HG03342 (cell line): ENCODE measurements around the gene ADAMTSL1.

Experiments
- ATAC-seq: cut with Tn5 transposase; IDR thresholded peaks from one replicate; pipeline ENCODE4 v1.9.1; 2021; ENCODE audit warnings: mild to moderate bottlenecking, moderate library complexity; ENCODE audit not compliant: unreplicated experiment

ADAMTSL1 gene

GRCh38 chr9:18550286-18550685 lies 76.3 kb downstream of the ADAMTSL1 start:
- ATAC-seq: no peak

GRCh38 chr9:18554244-18554643 lies 80.3 kb downstream of the ADAMTSL1 start:
- no peak for ATAC-seq

GRCh38 chr9:18555105-18555883 lies 81.3 kb downstream of the ADAMTSL1 start:
- no peak for ATAC-seq

GRCh38 chr9:18564018-18564880 lies 90.3 kb downstream of the ADAMTSL1 start:
- no peak for ATAC-seq

GRCh38 chr9:18566121-18566520 lies 92.2 kb downstream of the ADAMTSL1 start:
- ATAC-seq: no peak

GRCh38 chr9:18568973-18569372 lies 95.0 kb downstream of the ADAMTSL1 start:
- no peak for ATAC-seq

GRCh38 chr9:18569941-18570630 lies 96.1 kb downstream of the ADAMTSL1 start:
- no peak for ATAC-seq

- no peak for ATAC-seq
Observed at GRCh38 chr9:18573021-18573556, 99.1 kb downstream of the ADAMTSL1 start.

- no peak for ATAC-seq
Observed at GRCh38 chr9:18575686-18576085, 101.7 kb downstream of the ADAMTSL1 start.

- no peak for ATAC-seq
Observed at GRCh38 chr9:18579536-18579935, 105.6 kb downstream of the ADAMTSL1 start.

GRCh38 chr9:18580151-18580550 lies 106.2 kb downstream of the ADAMTSL1 start:
- ATAC-seq: no peak

- no peak for ATAC-seq
Observed at GRCh38 chr9:18585996-18586395, 112.0 kb downstream of the ADAMTSL1 start.

- ATAC-seq: no peak
Observed at GRCh38 chr9:18588002-18588401, 114.0 kb downstream of the ADAMTSL1 start.

GRCh38 chr9:18591261-18591660 lies 117.3 kb downstream of the ADAMTSL1 start:
- no peak for ATAC-seq

- no peak for ATAC-seq
Observed at GRCh38 chr9:18594837-18595236, 120.9 kb downstream of the ADAMTSL1 start.

- ATAC-seq: no peak
Observed at GRCh38 chr9:18595597-18595996, 121.6 kb downstream of the ADAMTSL1 start.

- ATAC-seq: no peak
Observed at GRCh38 chr9:18596920-18597319, 123.0 kb downstream of the ADAMTSL1 start.

GRCh38 chr9:18598969-18599368 lies 125.0 kb downstream of the ADAMTSL1 start:
- no peak for ATAC-seq

GRCh38 chr9:18601026-18601425 lies 127.1 kb downstream of the ADAMTSL1 start:
- ATAC-seq: no peak

GRCh38 chr9:18601956-18602355 lies 128.0 kb downstream of the ADAMTSL1 start:
- no peak for ATAC-seq
